HG03066 (cell line): Measurements from ENCODE around the gene MAST4.
A peak's percentile ranks its signal among the peaks of the same experiment; 100 is the strongest.

ENCODE experiments used
- ATAC-seq: cut with Tn5 transposase; IDR thresholded peaks from one replicate; pipeline ENCODE4 v1.9.1; 2021; ENCODE audit warnings: low read depth; ENCODE audit not compliant: unreplicated experiment

The MAST4 gene

GRCh38 chr5:66829358-66829674 is 233.1 kb downstream of the MAST4 start:
- ATAC-seq, result no peak

GRCh38 chr5:66829826-66830225 is 233.6 kb downstream of the MAST4 start:
- no peak for ATAC-seq

GRCh38 chr5:66830636-66831035 is 234.4 kb downstream of the MAST4 start:
- no peak for ATAC-seq

GRCh38 chr5:66839636-66840185 is 243.5 kb downstream of the MAST4 start:
- no peak for ATAC-seq

GRCh38 chr5:66840511-66841013 is 244.4 kb downstream of the MAST4 start:
- ATAC-seq, result peak; percentile 100

GRCh38 chr5:66841264-66841663 is 245.1 kb downstream of the MAST4 start:
- ATAC-seq, result no peak

- no peak for ATAC-seq
Measured at GRCh38 chr5:66842540-66842939, 246.3 kb downstream of the MAST4 start.

- no peak for ATAC-seq
Measured at GRCh38 chr5:66843065-66843464, 246.9 kb downstream of the MAST4 start.

- ATAC-seq, result no peak
Measured at GRCh38 chr5:66848749-66849641, 252.8 kb downstream of the MAST4 start.

GRCh38 chr5:66849803-66850202 is 253.6 kb downstream of the MAST4 start:
- no peak for ATAC-seq

- ATAC-seq, result no peak
Measured at GRCh38 chr5:66850354-66851075, 254.3 kb downstream of the MAST4 start.

GRCh38 chr5:66851306-66851705 is 255.1 kb downstream of the MAST4 start:
- ATAC-seq, result no peak

- no peak for ATAC-seq
Measured at GRCh38 chr5:66854416-66854815, 258.2 kb downstream of the MAST4 start.

- ATAC-seq, result no peak
Measured at GRCh38 chr5:66856041-66856805, 260.0 kb downstream of the MAST4 start.

GRCh38 chr5:66859526-66859925 is 263.3 kb downstream of the MAST4 start:
- ATAC-seq, result no peak

- ATAC-seq, result no peak
Measured at GRCh38 chr5:66860199-66860975, 264.2 kb downstream of the MAST4 start.

- no peak for ATAC-seq
Measured at GRCh38 chr5:66861402-66861801, 265.2 kb downstream of the MAST4 start.

GRCh38 chr5:66862020-66862419 is 265.8 kb downstream of the MAST4 start:
- no peak for ATAC-seq

- ATAC-seq, result no peak
Measured at GRCh38 chr5:66863243-66864170, 267.3 kb downstream of the MAST4 start.
